GM21576 (cell line): Measurements from ENCODE around the gene NCLN.
"Not testable (repeated sequence)": the region's sequence is repeated elsewhere in the genome, so short reads cannot be mapped to it uniquely, and the experiment has no call there.

Experiments used
- ATAC-seq: cut with Tn5 transposase; IDR thresholded peaks from one replicate; pipeline ENCODE4 v1.9.1; 2021; ENCODE audit warnings: mild to moderate bottlenecking, moderate library complexity; ENCODE audit not compliant: unreplicated experiment

NCLN gene

GRCh38 chr19:3154447-3154846 lies 31.3 kb upstream of the NCLN start:
- not testable (repeated sequence) for ATAC-seq

- ATAC-seq = peak; percentile 65
These were observed 30.6 kb upstream of the NCLN start for GRCh38 chr19:3154957-3155736.

- no peak for ATAC-seq
These were observed 28.5 kb upstream of the NCLN start for GRCh38 chr19:3157096-3157845.

- ATAC-seq = no peak
These were observed 26.2 kb upstream of the NCLN start for GRCh38 chr19:3159565-3159964.

- ATAC-seq = no peak
These were observed 25.5 kb upstream of the NCLN start for GRCh38 chr19:3160219-3160618.

GRCh38 chr19:3161453-3161852 lies 24.3 kb upstream of the NCLN start:
- no peak for ATAC-seq

- ATAC-seq = no peak
These were observed 23.1 kb upstream of the NCLN start for GRCh38 chr19:3162418-3163229.

GRCh38 chr19:3163230-3163886 lies 22.4 kb upstream of the NCLN start:
- ATAC-seq = no peak

GRCh38 chr19:3163943-3164342 lies 21.8 kb upstream of the NCLN start:
- no peak for ATAC-seq

GRCh38 chr19:3167533-3168272 lies 18.0 kb upstream of the NCLN start:
- ATAC-seq = no peak

GRCh38 chr19:3171894-3172672 lies 13.6 kb upstream of the NCLN start:
- ATAC-seq = no peak

- ATAC-seq = not testable (repeated sequence)
These were observed 13.1 kb upstream of the NCLN start for GRCh38 chr19:3172673-3173000.

- no peak for ATAC-seq
These were observed 9.7 kb upstream of the NCLN start for GRCh38 chr19:3175781-3176714.

GRCh38 chr19:3176715-3177501 lies 8.8 kb upstream of the NCLN start:
- no peak for ATAC-seq

- no peak for ATAC-seq
These were observed 7.3 kb upstream of the NCLN start, which contains the start of gene S1PR4 for GRCh38 chr19:3178377-3178972. S1PR4 (plus strand) TSS chr19:3178769; CDS start chr19:3178793, 24 bp downstream.

- ATAC-seq = no peak
These were observed 6.6 kb upstream of the NCLN start for GRCh38 chr19:3178973-3179738.
